WTC11 (cell line): ENCODE results near the gene MAP7D3. TPM values are rescaled to one million over a fixed set of nuclear protein-coding genes. Genes with fewer than 3 reads are reported as not detected.
"Not testable (repeated sequence)": the region's sequence is repeated elsewhere in the genome, so short reads cannot be mapped to it uniquely, and the experiment has no call there.

Experiments used
- ATAC-seq: fragments of 200-7000 bp; cut with Tn5 transposase; 2 replicates; pipeline ENCODE4 v1.10.0; 2021; ENCODE audit warnings: mild to moderate bottlenecking, moderate library complexity
- CTCF ChIA-PET: fragments of 300-600 bp; sonication (Branson Sonifier 250); formaldehyde crosslinking; loops from one replicate; lab custom pipeline; 2021; ENCODE audit warnings: antibody characterized with exemption; lab: Charles Lee
- POLR2A ChIA-PET: fragments of 350-600 bp; sonication (Branson Sonifier 250); formaldehyde crosslinking; loops from one replicate; lab custom pipeline; 2021; ENCODE audit warnings: antibody characterized with exemption; lab: Charles Lee
- DNase-seq: peaks from one replicate; pipeline ENCODE4 v3.0.0; 2021; ENCODE audit warnings: low spot score
- H3K27ac Mint-ChIP-seq: 2 replicates; pipeline ENCODE4 v1.8.0; 2021; ENCODE audit warnings: mixed read lengths
- H3K27me3 Mint-ChIP-seq: 2 replicates; pipeline ENCODE4 v1.8.0; 2021; ENCODE audit warnings: low read depth, mild to moderate bottlenecking, moderate library complexity, mixed read lengths
- H3K36me3 Mint-ChIP-seq: 2 replicates; pipeline ENCODE4 v1.8.0; 2021; ENCODE audit warnings: mixed read lengths
- H3K4me1 Mint-ChIP-seq: 2 replicates; pipeline ENCODE4 v1.8.0; 2022; ENCODE audit warnings: mixed read lengths
- H3K4me3 Mint-ChIP-seq: 2 replicates; pipeline ENCODE4 v1.8.0; 2021; ENCODE audit warnings: mild to moderate bottlenecking, moderate library complexity, mixed read lengths
- H3K9me3 Mint-ChIP-seq: 2 replicates; pipeline ENCODE4 v1.8.0; 2021; ENCODE audit warnings: mixed read lengths
- ATF2 ChIP-seq: sonication (generic); formaldehyde crosslinking; IDR thresholded peaks from 2 replicates; pipeline ENCODE4 v1.8.1; 2022; ENCODE audit warnings: low read depth, missing genetic modification reagents, borderline replicate concordance
- EMX1 ChIP-seq: fragments of 250-450 bp; sonication (Bioruptor Pico); IDR thresholded peaks from 2 replicates; pipeline ENCODE4 v1.8.0; 2021; ENCODE audit warnings: mild to moderate bottlenecking
- ERG ChIP-seq: fragments of 250-450 bp; sonication (Bioruptor Pico); IDR thresholded peaks from 2 replicates; pipeline ENCODE4 v1.8.0; 2021; ENCODE audit warnings: mild to moderate bottlenecking
- ETV6 ChIP-seq: sonication (generic); formaldehyde crosslinking; IDR thresholded peaks from 2 replicates; pipeline ENCODE4 v1.8.1; 2022; ENCODE audit warnings: mild to moderate bottlenecking, missing genetic modification reagents
- FOXP4 ChIP-seq: sonication (generic); formaldehyde crosslinking; IDR thresholded peaks from 2 replicates; pipeline ENCODE4 v1.8.0; 2022; ENCODE audit warnings: mild to moderate bottlenecking, missing genetic modification reagents
- GTF2I ChIP-seq: fragments of 250-450 bp; sonication (Bioruptor Pico); conservative IDR thresholded peaks from 2 replicates; pipeline ENCODE4 v1.4.0; 2021; ENCODE audit warnings: mild to moderate bottlenecking
- IRF2 ChIP-seq: sonication (generic); formaldehyde crosslinking; IDR thresholded peaks from 2 replicates; pipeline ENCODE4 v1.8.0; 2022; ENCODE audit warnings: low read depth, missing genetic modification reagents, borderline replicate concordance
- MXD4 ChIP-seq: fragments of 250-450 bp; sonication (Bioruptor Pico); IDR thresholded peaks from 2 replicates; pipeline ENCODE4 v1.8.0; 2021; ENCODE audit warnings: mild to moderate bottlenecking, moderate library complexity, borderline replicate concordance
- NR2C2 ChIP-seq: sonication (generic); formaldehyde crosslinking; IDR thresholded peaks from 2 replicates; pipeline ENCODE4 v1.8.0; 2022; ENCODE audit warnings: mild to moderate bottlenecking, missing genetic modification reagents
- NR3C1 ChIP-seq: sonication (generic); formaldehyde crosslinking; conservative IDR thresholded peaks from 2 replicates; pipeline ENCODE4 v1.8.1; 2023; ENCODE audit warnings: low read depth, mild to moderate bottlenecking, missing genetic modification reagents
- RORB ChIP-seq: fragments of 250-450 bp; sonication (Bioruptor Pico); IDR thresholded peaks from 2 replicates; pipeline ENCODE4 v1.9.0; 2021; ENCODE audit warnings: mild to moderate bottlenecking
- SP1 ChIP-seq: sonication (generic); formaldehyde crosslinking; conservative IDR thresholded peaks from 2 replicates; pipeline ENCODE4 v1.8.1; 2022; ENCODE audit warnings: missing genetic modification reagents
- USF1 ChIP-seq: sonication (generic); formaldehyde crosslinking; IDR thresholded peaks from 2 replicates; pipeline ENCODE4 v1.8.0; 2022; ENCODE audit warnings: mild to moderate bottlenecking, missing genetic modification reagents
- USF2 ChIP-seq: sonication (generic); formaldehyde crosslinking; IDR thresholded peaks from 2 replicates; pipeline ENCODE4 v1.8.1; 2023; ENCODE audit warnings: mild to moderate bottlenecking, missing genetic modification reagents, moderate library complexity
- ZNF219 ChIP-seq: sonication (generic); formaldehyde crosslinking; IDR thresholded peaks from 2 replicates; pipeline ENCODE4 v1.8.0; 2023; ENCODE audit warnings: missing genetic modification reagents, mild to moderate bottlenecking, borderline replicate concordance
- ZNF317 ChIP-seq: sonication (generic); formaldehyde crosslinking; IDR thresholded peaks from 2 replicates; pipeline ENCODE4 v1.8.1; 2023; ENCODE audit warnings: low read depth, mild to moderate bottlenecking, moderate library complexity, missing genetic modification reagents, borderline replicate concordance
- ZNF416 ChIP-seq: fragments of 250-450 bp; sonication (Bioruptor Pico); IDR thresholded peaks from 2 replicates; pipeline ENCODE4 v1.9.0; 2021; ENCODE audit warnings: mild to moderate bottlenecking, inconsistent platforms
- total RNA-seq: library from RNA; stranded (reverse); gene quantifications from 3 replicates; pipeline ENCODE4 v1.2.3, GENCODE V29; 2021
- TF ChIP-seq, protein P1 (sequence below): sonication (generic); formaldehyde crosslinking; IDR thresholded peaks from 2 replicates; pipeline ENCODE4 v1.8.1; 2022; ENCODE audit warnings: low read depth, mild to moderate bottlenecking, moderate library complexity, missing genetic modification reagents, borderline replicate concordance
- TF ChIP-seq, protein P2 (sequence below): fragments of 250-450 bp; sonication (Bioruptor Pico); IDR thresholded peaks from 2 replicates; pipeline ENCODE4 v1.9.0; 2021; ENCODE audit warnings: moderate library complexity, mild to moderate bottlenecking, inconsistent platforms, borderline replicate concordance
- TF ChIP-seq, protein P3 (sequence below): fragments of 250-450 bp; sonication (Bioruptor Pico); IDR thresholded peaks from 2 replicates; pipeline ENCODE4 v1.9.0; 2021; ENCODE audit warnings: mild to moderate bottlenecking

MAP7D3 gene
- total RNA-seq, 1 experiment from 2014 or later, result 12.3 TPM

GRCh38 chrX:136291824-136292223 is 40.6 kb upstream of the MAP7D3 start:
- H3K4me1 Mint-ChIP-seq, result peaks cover 4% of the 10 kb centered on the region; the same call in 1 of the 2 replicates
- ATAC-seq (no peak), DNase-seq (no peak)
- TF ChIP-seq ETV6 (no peak), SP1 (CRISPR knock-in tag) (no peak), ZNF219 (CRISPR knock-in tag) (no peak), USF1 (CRISPR knock-in tag) (no peak), NR3C1 (CRISPR knock-in tag) (no peak), RORB (CRISPR knock-in tag) (no peak), USF2 (CRISPR knock-in tag) (no peak), ZNF416 (no peak), ERG (CRISPR knock-in tag) (no peak), GTF2I (no peak), NR2C2 (CRISPR knock-in tag) (no peak), ZNF317 (CRISPR knock-in tag) (no peak), MXD4 (CRISPR knock-in tag) (no peak), IRF2 (CRISPR knock-in tag) (no peak)
- TF ChIP-seq, protein P1, sequence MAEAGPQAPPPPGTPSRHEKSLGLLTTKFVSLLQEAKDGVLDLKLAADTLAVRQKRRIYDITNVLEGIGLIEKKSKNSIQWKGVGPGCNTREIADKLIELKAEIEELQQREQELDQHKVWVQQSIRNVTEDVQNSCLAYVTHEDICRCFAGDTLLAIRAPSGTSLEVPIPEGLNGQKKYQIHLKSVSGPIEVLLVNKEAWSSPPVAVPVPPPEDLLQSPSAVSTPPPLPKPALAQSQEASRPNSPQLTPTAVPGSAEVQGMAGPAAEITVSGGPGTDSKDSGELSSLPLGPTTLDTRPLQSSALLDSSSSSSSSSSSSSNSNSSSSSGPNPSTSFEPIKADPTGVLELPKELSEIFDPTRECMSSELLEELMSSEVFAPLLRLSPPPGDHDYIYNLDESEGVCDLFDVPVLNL (CRISPR knock-in tag), result no peak
- TF ChIP-seq, protein P2, sequence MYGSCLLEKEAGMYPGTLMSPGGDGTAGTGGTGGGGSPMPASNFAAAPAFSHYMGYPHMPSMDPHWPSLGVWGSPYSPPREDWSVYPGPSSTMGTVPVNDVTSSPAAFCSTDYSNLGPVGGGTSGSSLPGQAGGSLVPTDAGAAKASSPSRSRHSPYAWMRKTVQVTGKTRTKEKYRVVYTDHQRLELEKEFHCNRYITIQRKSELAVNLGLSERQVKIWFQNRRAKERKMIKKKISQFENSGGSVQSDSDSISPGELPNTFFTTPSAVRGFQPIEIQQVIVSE, result no peak
- TF ChIP-seq, protein P3, sequence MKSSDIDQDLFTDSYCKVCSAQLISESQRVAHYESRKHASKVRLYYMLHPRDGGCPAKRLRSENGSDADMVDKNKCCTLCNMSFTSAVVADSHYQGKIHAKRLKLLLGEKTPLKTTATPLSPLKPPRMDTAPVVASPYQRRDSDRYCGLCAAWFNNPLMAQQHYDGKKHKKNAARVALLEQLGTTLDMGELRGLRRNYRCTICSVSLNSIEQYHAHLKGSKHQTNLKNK (CRISPR knock-in tag), result no peak
- H3K4me3 Mint-ChIP-seq, result no peak overlapping the region
- H3K27me3 Mint-ChIP-seq, result no peaks in the 10 kb centered on the region
- no peak overlapping the region for H3K27ac Mint-ChIP-seq
- no peaks in the 10 kb centered on the region for H3K9me3 Mint-ChIP-seq
- no peaks in the 10 kb centered on the region for H3K36me3 Mint-ChIP-seq
- ChIA-PET POLR2A (no interaction called here), CTCF (no interaction called here)

- H3K4me3 Mint-ChIP-seq, ATAC-seq, DNase-seq, H3K27me3 Mint-ChIP-seq, POLR2A ChIA-PET, H3K4me1 Mint-ChIP-seq, H3K36me3 Mint-ChIP-seq, H3K9me3 Mint-ChIP-seq, CTCF ChIA-PET, H3K27ac Mint-ChIP-seq: not testable (repeated sequence)
Observed at GRCh38 chrX:136286375-136286774, 35.2 kb upstream of the MAP7D3 start.

DNA sequence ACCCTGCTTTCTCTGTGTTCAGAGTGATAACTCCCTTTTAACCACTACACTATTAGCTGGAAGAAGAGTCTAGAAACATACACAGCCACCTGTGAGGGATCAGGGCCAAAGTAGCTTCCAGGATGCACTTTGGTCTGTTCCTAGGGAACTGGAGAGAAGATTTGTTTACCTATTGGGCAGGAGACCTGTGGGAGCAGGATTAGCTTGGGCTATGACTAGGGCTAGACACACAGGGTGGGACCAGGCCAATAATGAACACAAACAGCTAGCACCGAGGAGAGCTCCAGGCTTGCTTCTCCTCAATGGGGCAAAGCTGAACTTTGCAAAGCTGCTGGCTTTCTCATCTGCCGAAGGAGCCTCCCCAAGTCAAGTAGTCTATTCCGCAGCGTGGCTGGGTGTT is 24.4 kb upstream of the MAP7D3 start:
- ATAC-seq, result no peak
- POLR2A ChIA-PET, result no interaction called here
- Mint-ChIP-seq H3K27ac (no peak overlapping the region), H3K4me1 (no peaks in the 10 kb centered on the region), H3K27me3 (no peaks in the 10 kb centered on the region), H3K9me3 (no peaks in the 10 kb centered on the region), H3K36me3 (no peaks in the 10 kb centered on the region), H3K4me3 (no peak overlapping the region)
- CTCF ChIA-PET, result no interaction called here
- DNase-seq, result no peak
- no peak for TF ChIP-seq EMX1
- no peak for TF ChIP-seq FOXP4 (CRISPR knock-in tag)
- TF ChIP-seq ERG (CRISPR knock-in tag), result no peak
- no peak for TF ChIP-seq ATF2 (CRISPR knock-in tag)
- no peak for TF ChIP-seq MXD4 (CRISPR knock-in tag)
